ENCODE measurements around the gene USP32.

- no peak for TF ChIP-seq CTCF (IDR thresholded peaks at IDR 0.05)
- TF ChIP-seq POLR2A (IDR thresholded peaks at IDR 0.05): no peak
Observed at GRCh38 chr17:60403962-60404361, 12.0 kb upstream of the USP32 start.
